OCI-LY3 (cell line): ENCODE measurements around the gene CTPS1.

Experiments used
- CTCF ChIP-seq: fragments of 200-600, 300-600 bp; sonication (generic); IDR thresholded peaks from 2 replicates; pipeline ENCODE4 v1.5.1; 2014; ENCODE audit warnings: antibody characterized with exemption, low read length, low read depth
- EZH2phosphoT487 ChIP-seq: fragments of 200-600 bp; shearing (Covaris generic); IDR thresholded peaks from 2 replicates; pipeline ENCODE4 v1.6.1; 2018; ENCODE audit warnings: antibody characterized with exemption, mixed run types, low read depth

- TF ChIP-seq CTCF (no peak), EZH2phosphoT487 (no peak)
These were observed 48.6 kb downstream of the CTPS1 start for GRCh38 chr1:41028034-41028642.
